GM10266 (cell line): ENCODE measurements around the gene AADAT.

Experiments
- DNase-seq: peaks from one replicate; pipeline ENCODE4 v3.0.0; 2012; ENCODE audit errors: extremely low spot score
- CTCF ChIP-seq: IDR thresholded peaks from 2 replicates; pipeline ENCODE4 v1.5.1; 2012; ENCODE audit warnings: mild to moderate bottlenecking, low read depth; ENCODE audit not compliant: control insufficient read depth, insufficient read depth; ENCODE audit errors: missing control alignments

Gene AADAT

GRCh38 chr4:170089668-170090351 lies at the start of gene AADAT:
Gene AADAT (minus strand): TSS chr4:170089956. CDS start chr4:170089690, 266 bp downstream.
- DNase-seq, result peak; percentile 80
- peak; percentile 34 for TF ChIP-seq CTCF

- peak; percentile 90 for TF ChIP-seq CTCF
- peak; percentile 66 for DNase-seq
These were observed 48.9 kb upstream of the AADAT start for GRCh38 chr4:170138580-170139194.

GRCh38 chr4:170137927-170138326 lies 48.2 kb upstream of the AADAT start:
- no peak for DNase-seq
- no peak for TF ChIP-seq CTCF

- no peak for TF ChIP-seq CTCF
- DNase-seq, result no peak
These were observed 47.7 kb upstream of the AADAT start for GRCh38 chr4:170137466-170137865.

- no peak for TF ChIP-seq CTCF
- no peak for DNase-seq
These were observed 45.1 kb upstream of the AADAT start for GRCh38 chr4:170134821-170135220.

- DNase-seq, result no peak
- no peak for TF ChIP-seq CTCF
These were observed 38.6 kb upstream of the AADAT start for GRCh38 chr4:170128219-170128804.

GRCh38 chr4:170127758-170128157 lies 38.0 kb upstream of the AADAT start:
- no peak for TF ChIP-seq CTCF

More at GRCh38 chr4:170127758-170128157, 38.0 kb upstream of the AADAT start:
- no peak for DNase-seq
